Hepatocyte (in vitro differentiated cells): ENCODE results near the gene TRAPPC8.

Experiments
- EZH2 ChIP-seq: fragments of 200-600 bp; sonication (generic); IDR thresholded peaks from 2 replicates; pipeline ENCODE4 v1.6.1; 2016; ENCODE audit warnings: antibody characterized with exemption, mild to moderate bottlenecking, borderline replicate concordance
- EZH2phosphoT487 ChIP-seq: fragments of 200-600 bp; sonication (generic); IDR thresholded peaks from one replicate; pipeline ENCODE4 v1.6.1; 2018; ENCODE audit warnings: antibody characterized with exemption, mild to moderate bottlenecking, low read depth, moderate library complexity; ENCODE audit not compliant: unreplicated experiment, severe bottlenecking
- TF ChIP-seq, protein P1 (sequence below): fragments of 200-600 bp; sonication (generic); IDR thresholded peaks from 2 replicates; pipeline ENCODE4 v1.5.1; 2016; ENCODE audit warnings: antibody characterized with exemption, mild to moderate bottlenecking; ENCODE audit not compliant: poor library complexity

DNA sequence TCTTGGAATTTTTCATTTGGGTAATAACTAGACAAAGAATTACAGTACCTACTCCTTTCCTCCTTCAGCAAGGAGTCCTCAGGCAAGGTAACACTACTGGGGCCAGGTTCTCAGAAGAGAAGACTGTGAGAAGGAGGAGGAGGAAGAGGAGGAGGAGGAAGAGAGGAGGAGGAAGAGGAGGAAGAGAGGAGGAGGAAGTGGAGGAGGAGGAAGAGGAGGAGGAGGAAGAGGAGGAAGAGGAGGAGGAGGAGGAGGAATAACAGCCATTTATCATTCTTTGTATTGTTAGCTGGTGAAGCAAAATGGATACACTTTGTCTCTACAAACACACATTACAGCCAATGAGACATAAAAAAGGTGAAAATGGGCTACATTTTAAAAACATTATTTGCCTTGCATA, 149.4 kb downstream of the TRAPPC8 start:
- TF ChIP-seq, protein P1, sequence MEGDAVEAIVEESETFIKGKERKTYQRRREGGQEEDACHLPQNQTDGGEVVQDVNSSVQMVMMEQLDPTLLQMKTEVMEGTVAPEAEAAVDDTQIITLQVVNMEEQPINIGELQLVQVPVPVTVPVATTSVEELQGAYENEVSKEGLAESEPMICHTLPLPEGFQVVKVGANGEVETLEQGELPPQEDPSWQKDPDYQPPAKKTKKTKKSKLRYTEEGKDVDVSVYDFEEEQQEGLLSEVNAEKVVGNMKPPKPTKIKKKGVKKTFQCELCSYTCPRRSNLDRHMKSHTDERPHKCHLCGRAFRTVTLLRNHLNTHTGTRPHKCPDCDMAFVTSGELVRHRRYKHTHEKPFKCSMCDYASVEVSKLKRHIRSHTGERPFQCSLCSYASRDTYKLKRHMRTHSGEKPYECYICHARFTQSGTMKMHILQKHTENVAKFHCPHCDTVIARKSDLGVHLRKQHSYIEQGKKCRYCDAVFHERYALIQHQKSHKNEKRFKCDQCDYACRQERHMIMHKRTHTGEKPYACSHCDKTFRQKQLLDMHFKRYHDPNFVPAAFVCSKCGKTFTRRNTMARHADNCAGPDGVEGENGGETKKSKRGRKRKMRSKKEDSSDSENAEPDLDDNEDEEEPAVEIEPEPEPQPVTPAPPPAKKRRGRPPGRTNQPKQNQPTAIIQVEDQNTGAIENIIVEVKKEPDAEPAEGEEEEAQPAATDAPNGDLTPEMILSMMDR = no peak
- no peak for TF ChIP-seq EZH2phosphoT487
- TF ChIP-seq EZH2 = no peak
